B cell (primary cell): ENCODE data around the gene NR2E3. TPM values are rescaled to one million over a fixed set of nuclear protein-coding genes. Genes with fewer than 3 reads are reported as not detected.

Experiments
- ATAC-seq: fragments of 200-7000 bp; cut with Tn5 transposase; one replicate; pipeline ENCODE4 v1.10.0; 2021; ENCODE audit warnings: low read depth, mild to moderate bottlenecking, moderate number of reproducible peaks, moderate library complexity
- CTCF ChIA-PET: fragments of 350-600 bp; sonication (Branson Sonifier 250); formaldehyde crosslinking; loops from one replicate; lab custom pipeline; 2021; ENCODE audit warnings: antibody characterized with exemption, inconsistent platforms; lab: Charles Lee
- POLR2A ChIA-PET: fragments of 350-600 bp; sonication (Branson Sonifier 250); formaldehyde crosslinking; loops from one replicate; lab custom pipeline; 2021; ENCODE audit warnings: antibody characterized with exemption; lab: Charles Lee
- DNase-seq: peaks from one replicate; pipeline ENCODE4 v3.0.0; 2013
- H2AFZ ChIP-seq: 2 replicates; pipeline ENCODE4 v1.6.1; 2012; ENCODE audit warnings: mild to moderate bottlenecking, low read depth, low read length; ENCODE audit not compliant: insufficient read depth, poor library complexity, severe bottlenecking
- H3K27ac ChIP-seq, 2 donors: 1 replicate in 1 of 2; 2 replicates in 1 of 2; pipeline ENCODE4 v1.5.1; 2012 to 2013; ENCODE audit warnings: low read length in 2 of 2, mild to moderate bottlenecking in 2 of 2, moderate library complexity in 1 of 2
- H3K27me3 ChIP-seq, 4 experiments: fragments of 200-600 bp in 1 of 4; sonication (generic) in 1 of 4; replicated peaks in 1 of 4; 1 replicate in 2 of 4; 2 replicates in 2 of 4; pipeline versions ENCODE4 v1.6.1 to v1.7.0; 2013 to 2016; ENCODE audit warnings: low read length in 3 of 4, mild to moderate bottlenecking in 2 of 4, mixed read lengths in 1 of 4, moderate library complexity in 1 of 4; ENCODE audit not compliant: insufficient read depth in 4 of 4, control insufficient read depth in 3 of 4; ENCODE audit errors: control extremely low read depth in 1 of 4
- H3K36me3 ChIP-seq, 2 experiments: replicated peaks in 1 of 2; 1 replicate in 1 of 2; 2 replicates in 1 of 2; pipeline versions ENCODE4 v1.6.1 to v1.7.1; 2013; ENCODE audit warnings: low read length in 1 of 2; ENCODE audit not compliant: insufficient read depth in 2 of 2, control insufficient read depth in 1 of 2; ENCODE audit errors: control extremely low read depth in 1 of 2, extremely low read depth in 1 of 2
- H3K4me1 ChIP-seq, 2 donors: fragments of 200-600 bp in 1 of 2; sonication (generic) in 1 of 2; 1 replicate in 1 of 2; 2 replicates in 1 of 2; pipeline versions ENCODE4 v1.5.1 to v1.6.1; 2013 to 2017; ENCODE audit warnings: low read length in 2 of 2; ENCODE audit not compliant: control insufficient read depth in 2 of 2, insufficient read depth in 2 of 2
- H3K4me2 ChIP-seq: replicated peaks from 2 replicates; pipeline ENCODE3; 2012; ENCODE audit warnings: mild to moderate bottlenecking, low read depth, low read length; ENCODE audit not compliant: poor library complexity, severe bottlenecking
- H3K4me3 ChIP-seq, 5 experiments: fragments of 200-600 bp in 1 of 5; sonication (generic) in 1 of 5; 1 replicate in 3 of 5; 2 replicates in 2 of 5; pipeline versions ENCODE4 v1.5.1 to v1.7.0; 2011 to 2016; ENCODE audit warnings: low read length in 4 of 5, mild to moderate bottlenecking in 4 of 5, low read depth in 2 of 5, control low read depth in 1 of 5, moderate library complexity in 1 of 5; ENCODE audit not compliant: insufficient read depth in 1 of 5; ENCODE audit errors: control extremely low read depth in 1 of 5, extremely low read depth in 1 of 5
- H3K79me2 ChIP-seq: fragments of 200-600 bp; sonication (generic); one replicate; pipeline ENCODE4 v1.6.0; 2016; ENCODE audit warnings: low read length; ENCODE audit not compliant: control insufficient read depth, insufficient read depth
- H3K9ac ChIP-seq: fragments of 200-600 bp; sonication (generic); 2 replicates; pipeline ENCODE4 v1.6.1; 2017; ENCODE audit warnings: mild to moderate bottlenecking, low read length, moderate library complexity
- H3K9me3 ChIP-seq, 3 donors: one replicate each; pipeline versions ENCODE4 v1.6.1 to v1.7.1; 2013; ENCODE audit warnings: low read length in 2 of 3; ENCODE audit not compliant: control insufficient read depth in 2 of 3, insufficient read depth in 1 of 3; ENCODE audit errors: control extremely low read depth in 1 of 3
- H4K20me1 ChIP-seq: 2 replicates; pipeline ENCODE4 v1.6.0; 2012; ENCODE audit warnings: mild to moderate bottlenecking, low read length; ENCODE audit not compliant: insufficient read depth, control insufficient read depth, poor library complexity, severe bottlenecking
- H3K27ac Mint-ChIP-seq: one replicate; pipeline ENCODE4 v1.8.0; 2021; ENCODE audit warnings: mixed read lengths
- H3K27me3 Mint-ChIP-seq: one replicate; pipeline ENCODE4 v1.8.0; 2021; ENCODE audit warnings: mixed read lengths
- H3K4me1 Mint-ChIP-seq: one replicate; pipeline ENCODE4 v1.8.0; 2021; ENCODE audit warnings: mixed read lengths
- H3K4me3 Mint-ChIP-seq: one replicate; pipeline ENCODE4 v1.8.0; 2021; ENCODE audit warnings: mixed read lengths
- H3K9me3 Mint-ChIP-seq: one replicate; pipeline ENCODE4 v1.8.0; 2022; ENCODE audit warnings: mixed read lengths; ENCODE audit not compliant: insufficient read depth
- CTCF ChIP-seq: fragments of 200-600 bp; IDR thresholded peaks from one replicate; pipeline ENCODE4 v1.8.0; 2022; ENCODE audit warnings: antibody characterized with exemption, mild to moderate bottlenecking
- EZH2 ChIP-seq: IDR thresholded peaks from 2 replicates; pipeline ENCODE4 v1.6.1; 2012; ENCODE audit warnings: borderline replicate concordance, low read depth, mild to moderate bottlenecking, moderate library complexity, low read length; ENCODE audit not compliant: insufficient read depth, poor library complexity, severe bottlenecking
- WGBS: methylation state at CpG from one replicate; pipeline ENCODE4 v1.1.5; 2013; ENCODE audit warnings: missing lambda C conversion rate; ENCODE audit not compliant: insufficient coverage; 5-methylcytosine and 5-hydroxymethylcytosine counted together
- intact Hi-C: fragments of 100-400 bp; cut with micrococcal nuclease; formaldehyde crosslinking; loops from one replicate; pipeline ENCODE4 v1.10.0; 2022
- polyA plus RNA-seq: library from polyadenylated mRNA; depleted of rRNA; stranded (reverse); fragments of >200 nt; gene quantifications from 2 replicates; pipeline ENCODE4 v1.2.3, GENCODE V29; 2012
- total RNA-seq, 2 donors: library from RNA; stranded (reverse); fragments of 120-200 nt in 1 of 2; gene quantifications; 1 replicate in 1 of 2; 2 replicates in 1 of 2; pipeline versions ENCODE4 v1.2.3 to v1.2.4, GENCODE V29; 2013 to 2022

The NR2E3 gene
- total and polyA plus RNA-seq, 2 donors (not counting 1 experiment from before 2014, with no cell fraction given): not detected

DNA sequence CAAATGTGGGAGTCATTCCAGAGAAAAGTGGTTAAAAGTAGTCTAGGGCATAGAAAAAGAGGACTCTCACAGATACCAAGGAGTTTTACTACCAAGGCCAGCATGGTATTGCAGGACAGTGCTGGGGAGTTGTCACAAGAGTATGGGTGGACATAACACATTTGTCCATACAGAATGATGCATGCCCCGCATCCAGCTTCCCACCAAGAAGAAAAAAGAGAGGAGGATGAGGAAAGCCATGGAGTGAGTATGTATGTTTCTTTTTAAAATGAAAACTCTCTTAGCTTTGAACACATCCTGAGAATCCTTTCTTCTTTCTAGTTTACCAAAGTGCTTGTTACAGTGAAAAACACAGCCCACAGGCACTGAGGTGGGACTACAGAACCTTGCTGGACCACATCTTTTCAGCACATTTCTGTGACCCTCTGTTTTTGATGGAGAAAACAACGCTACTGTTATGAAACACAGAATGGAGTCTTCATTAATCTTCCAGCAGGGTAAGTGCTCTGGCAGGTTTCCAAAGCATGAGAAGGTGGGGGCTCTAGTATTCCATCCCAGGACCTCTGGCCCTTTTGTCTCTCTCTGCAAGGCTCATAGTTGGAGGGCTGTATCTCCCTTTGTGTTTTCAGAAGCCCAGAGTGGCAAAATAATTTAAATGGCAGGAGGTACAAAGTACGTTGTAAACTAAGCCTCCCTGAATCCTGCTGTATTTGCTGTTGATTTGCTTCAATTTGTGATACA is 12.7 kb downstream of the NR2E3 start:
- TF ChIP-seq EZH2 (no peak), CTCF (no peak)
- Mint-ChIP-seq H3K27me3 (no peaks in the 10 kb centered on the region), H3K4me1 (no peaks in the 10 kb centered on the region), H3K4me3 (no peak overlapping the region), H3K27ac (no peak overlapping the region), H3K9me3 (peaks cover 25% of the 10 kb centered on the region)
- Histone ChIP-seq H3K4me1 (no peaks in the 10 kb centered on the region), H3K36me3 (peaks cover 11 to 25% of the 10 kb centered on the region in 2 experiments), H3K4me3 (no peak overlapping the region), H3K4me2 (no peak overlapping the region), H3K79me2 (no peaks in the 10 kb centered on the region), H4K20me1 (no peaks in the 10 kb centered on the region), H3K9me3 (peaks cover 2 to 29% (median 17%) of the 10 kb centered on the region in 3 donors), H3K27ac (no peak overlapping the region), H2AFZ (no peak overlapping the region), H3K27me3 (no peaks in the 10 kb centered on the region), H3K9ac (no peak overlapping the region)
- intact Hi-C loops: no loop called here
- 100% methylated on average over 1 of the region's 3 CpGs for WGBS
- CTCF ChIA-PET: no interaction called here
- POLR2A ChIA-PET: no interaction called here
- DNase-seq (no peak), ATAC-seq (no peak)

DNA sequence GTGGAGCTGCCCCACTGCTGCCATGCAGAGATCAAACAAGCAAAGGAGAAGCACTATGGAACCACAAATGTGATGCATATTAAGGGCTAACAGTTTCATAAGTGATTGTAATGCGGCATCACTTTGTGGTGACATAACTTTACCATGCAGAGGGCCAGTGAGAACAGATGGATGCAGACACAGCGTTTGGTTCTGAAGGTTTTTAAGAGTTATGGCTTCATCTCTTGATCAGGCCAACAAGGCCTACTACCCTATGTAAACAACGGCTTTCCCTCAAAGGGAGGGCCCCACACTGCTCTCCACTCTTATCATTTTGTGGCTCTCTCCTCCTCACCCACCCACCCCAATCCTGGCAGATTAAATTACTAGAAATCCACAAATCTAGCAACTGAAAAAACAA is 13.4 kb downstream of the NR2E3 start:
- ATAC-seq: no peak
- H3K27me3 Mint-ChIP-seq: no peaks in the 10 kb centered on the region
- DNase-seq: no peak
- TF ChIP-seq CTCF: no peak
- no peak for TF ChIP-seq EZH2
- WGBS: 88% methylated on average over 2 of the region's 3 CpGs
- H3K36me3 ChIP-seq: peaks cover 11 to 33% of the 10 kb centered on the region in 2 experiments
- H3K9me3 ChIP-seq: peaks cover 2 to 29% (median 14%) of the 10 kb centered on the region in 3 donors
- H3K4me1 Mint-ChIP-seq: no peaks in the 10 kb centered on the region
- ChIA-PET CTCF (no interaction called here), POLR2A (no interaction called here)
- H3K79me2 ChIP-seq: no peaks in the 10 kb centered on the region
- H3K9ac ChIP-seq: no peak overlapping the region
- no peak overlapping the region for H2AFZ ChIP-seq
- no peak overlapping the region for H3K27ac Mint-ChIP-seq
- no peaks in the 10 kb centered on the region for H4K20me1 ChIP-seq
- no peak overlapping the region for H3K4me2 ChIP-seq
- H3K4me1 ChIP-seq: no peaks in the 10 kb centered on the region
- no peak overlapping the region for H3K27ac ChIP-seq
- H3K27me3 ChIP-seq: no peaks in the 10 kb centered on the region
- no peak overlapping the region for H3K4me3 ChIP-seq
- intact Hi-C loops: no loop called here
- H3K4me3 Mint-ChIP-seq: no peak overlapping the region
- H3K9me3 Mint-ChIP-seq: peaks cover 25% of the 10 kb centered on the region
